Activated B cell treated with CpG ODN at 0.5 μM for 24 hours (primary cell): ENCODE measurements around the gene AFAP1L2. TPM values are rescaled to one million over a fixed set of nuclear protein-coding genes. Genes with fewer than 3 reads are reported as not detected.

ENCODE experiments used
- ATAC-seq: fragments of 200-7000 bp; cut with Tn5 transposase; one replicate; pipeline ENCODE4 v1.10.0; 2021; ENCODE audit warnings: low read depth, mild to moderate bottlenecking, moderate library complexity
- CTCF ChIA-PET: fragments of 350-600 bp; sonication (Branson Sonifier 250); formaldehyde crosslinking; loops from one replicate; lab custom pipeline; 2021; ENCODE audit warnings: antibody characterized with exemption; lab: Charles Lee
- POLR2A ChIA-PET: fragments of 350-600 bp; sonication (Branson Sonifier 250); formaldehyde crosslinking; loops from one replicate; lab custom pipeline; 2021; ENCODE audit warnings: antibody characterized with exemption; lab: Charles Lee
- DNase-seq: peaks from one replicate; pipeline ENCODE4 v3.0.0; 2022
- H3K27ac Mint-ChIP-seq: one replicate; pipeline ENCODE4 v1.8.0; 2020; ENCODE audit warnings: mixed read lengths
- H3K27me3 Mint-ChIP-seq: one replicate; pipeline ENCODE4 v1.8.0; 2021; ENCODE audit warnings: mixed read lengths
- H3K36me3 Mint-ChIP-seq: one replicate; pipeline ENCODE4 v1.8.0; 2021; ENCODE audit warnings: low read depth, mixed read lengths
- H3K4me1 Mint-ChIP-seq: one replicate; pipeline ENCODE4 v1.8.0; 2021; ENCODE audit warnings: mixed read lengths
- H3K4me3 Mint-ChIP-seq: one replicate; pipeline ENCODE4 v1.8.0; 2020; ENCODE audit warnings: mild to moderate bottlenecking, mixed read lengths
- H3K9me3 Mint-ChIP-seq: one replicate; pipeline ENCODE4 v1.8.0; 2020; ENCODE audit warnings: mixed read lengths
- intact Hi-C: fragments of 100-400 bp; cut with micrococcal nuclease; formaldehyde crosslinking; loops from one replicate; pipeline ENCODE4 v1.15.1; 2024
- total RNA-seq: library from RNA; stranded (reverse); gene quantifications from 2 replicates; pipeline ENCODE4 v1.2.3, GENCODE V29; 2022
- TF ChIP-seq, protein P1 (sequence below): fragments of 200-600 bp; IDR thresholded peaks from one replicate; pipeline ENCODE4 v1.8.0; 2022; ENCODE audit warnings: antibody characterized with exemption, mild to moderate bottlenecking

The AFAP1L2 gene
- total RNA-seq, 1 donor from 2014 or later = 0.89 TPM

DNA sequence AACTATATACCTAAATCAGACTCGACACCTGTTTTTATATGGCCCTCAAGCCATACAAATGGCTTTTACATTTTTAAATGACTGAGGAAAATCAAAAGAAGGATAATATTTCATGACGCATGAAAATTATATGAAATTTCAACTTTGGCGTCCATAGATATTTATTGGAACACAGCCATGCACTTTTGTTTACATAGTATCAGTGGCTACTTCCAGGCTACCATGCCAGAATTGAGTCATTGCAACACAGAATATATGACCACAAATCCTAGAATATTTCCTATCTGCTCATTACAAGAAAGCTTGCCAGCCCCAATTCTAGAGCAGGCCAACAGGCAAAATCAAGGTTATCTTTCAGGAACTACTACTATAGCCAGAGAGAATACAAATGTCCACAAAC lies 29.3 kb downstream of the AFAP1L2 start:
- CTCF ChIA-PET = no interaction called here
- ATAC-seq = no peak
- H3K27me3 Mint-ChIP-seq = peaks cover 11% of the 10 kb centered on the region
- POLR2A ChIA-PET = no interaction called here
- no peaks in the 10 kb centered on the region for H3K36me3 Mint-ChIP-seq
- TF ChIP-seq, protein P1, sequence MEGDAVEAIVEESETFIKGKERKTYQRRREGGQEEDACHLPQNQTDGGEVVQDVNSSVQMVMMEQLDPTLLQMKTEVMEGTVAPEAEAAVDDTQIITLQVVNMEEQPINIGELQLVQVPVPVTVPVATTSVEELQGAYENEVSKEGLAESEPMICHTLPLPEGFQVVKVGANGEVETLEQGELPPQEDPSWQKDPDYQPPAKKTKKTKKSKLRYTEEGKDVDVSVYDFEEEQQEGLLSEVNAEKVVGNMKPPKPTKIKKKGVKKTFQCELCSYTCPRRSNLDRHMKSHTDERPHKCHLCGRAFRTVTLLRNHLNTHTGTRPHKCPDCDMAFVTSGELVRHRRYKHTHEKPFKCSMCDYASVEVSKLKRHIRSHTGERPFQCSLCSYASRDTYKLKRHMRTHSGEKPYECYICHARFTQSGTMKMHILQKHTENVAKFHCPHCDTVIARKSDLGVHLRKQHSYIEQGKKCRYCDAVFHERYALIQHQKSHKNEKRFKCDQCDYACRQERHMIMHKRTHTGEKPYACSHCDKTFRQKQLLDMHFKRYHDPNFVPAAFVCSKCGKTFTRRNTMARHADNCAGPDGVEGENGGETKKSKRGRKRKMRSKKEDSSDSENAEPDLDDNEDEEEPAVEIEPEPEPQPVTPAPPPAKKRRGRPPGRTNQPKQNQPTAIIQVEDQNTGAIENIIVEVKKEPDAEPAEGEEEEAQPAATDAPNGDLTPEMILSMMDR = no peak
- H3K4me1 Mint-ChIP-seq = no peaks in the 10 kb centered on the region
- H3K4me3 Mint-ChIP-seq = no peak overlapping the region
- no peak overlapping the region for H3K27ac Mint-ChIP-seq
- no peak for DNase-seq
- no peaks in the 10 kb centered on the region for H3K9me3 Mint-ChIP-seq
- intact Hi-C loops = no loop called here

DNA sequence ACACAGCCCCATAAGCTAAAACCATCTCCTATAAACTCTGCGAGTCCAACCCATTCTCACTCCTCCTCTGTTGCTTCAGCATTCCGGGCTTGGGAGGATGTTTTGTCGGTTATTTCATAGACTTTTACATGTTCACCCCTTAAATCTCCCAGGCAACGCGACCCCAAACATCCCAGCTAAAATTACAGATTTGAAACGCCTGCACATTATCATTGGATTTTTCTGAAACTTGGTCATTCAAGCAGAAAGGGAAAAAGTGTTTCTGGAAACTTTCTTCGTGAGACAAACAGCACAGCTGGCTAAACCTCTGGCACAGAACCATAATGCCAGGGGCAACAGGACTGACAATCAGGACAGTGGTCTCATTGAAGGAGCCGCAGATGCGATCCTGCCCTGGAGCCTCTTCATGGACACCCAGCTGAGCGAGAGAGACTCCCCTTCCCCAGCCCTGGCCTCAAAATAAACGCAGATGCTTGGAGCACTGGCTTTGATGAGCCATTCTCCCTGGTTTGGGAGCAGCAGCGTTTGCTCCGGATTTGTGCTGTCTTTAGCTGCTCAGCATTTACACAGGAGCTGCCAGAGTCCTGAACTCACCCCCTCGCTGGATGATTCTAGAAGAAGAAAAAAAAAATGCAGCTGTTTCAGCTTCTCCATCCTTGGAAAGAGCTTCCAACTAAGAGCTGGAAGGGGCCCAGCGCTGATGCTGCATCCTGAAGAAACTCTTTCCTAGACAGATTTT lies 30.1 kb downstream of the AFAP1L2 start:
- H3K9me3 Mint-ChIP-seq = no peaks in the 10 kb centered on the region
- TF ChIP-seq, protein P1 = no peak
- CTCF ChIA-PET = no interaction called here
- H3K4me3 Mint-ChIP-seq = no peak overlapping the region
- DNase-seq (no peak), ATAC-seq (no peak)
- H3K27me3 Mint-ChIP-seq = peaks cover 7% of the 10 kb centered on the region
- intact Hi-C loops = no loop called here
- H3K4me1 Mint-ChIP-seq = no peaks in the 10 kb centered on the region
- H3K36me3 Mint-ChIP-seq = no peaks in the 10 kb centered on the region
- H3K27ac Mint-ChIP-seq = no peak overlapping the region
- POLR2A ChIA-PET = no interaction called here

DNA sequence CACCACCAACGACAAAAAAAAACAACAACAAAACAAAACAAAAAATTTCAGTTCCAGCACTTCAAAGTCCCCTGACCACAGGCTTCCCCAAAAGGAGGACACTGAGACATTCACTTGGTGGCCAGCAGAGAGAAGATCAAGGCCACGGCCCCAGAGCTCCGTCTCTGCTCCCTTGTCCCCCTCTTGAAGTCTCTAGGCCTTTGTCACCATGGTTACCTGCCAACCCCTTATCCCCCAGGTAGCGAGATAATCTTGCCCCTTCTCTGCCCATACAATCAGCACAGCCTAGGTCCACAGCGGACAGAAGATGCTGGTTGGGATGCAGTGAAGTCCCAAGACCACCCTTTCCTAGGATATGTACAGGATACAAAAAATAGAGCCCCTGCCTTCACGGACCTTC lies 30.7 kb downstream of the AFAP1L2 start:
- TF ChIP-seq, protein P1 = no peak
- Mint-ChIP-seq H3K27me3 (peaks cover 7% of the 10 kb centered on the region), H3K9me3 (no peaks in the 10 kb centered on the region), H3K36me3 (no peaks in the 10 kb centered on the region), H3K4me3 (no peak overlapping the region), H3K4me1 (no peaks in the 10 kb centered on the region), H3K27ac (no peak overlapping the region)
- ATAC-seq (no peak), DNase-seq (no peak)
- intact Hi-C loops = no loop called here
- POLR2A ChIA-PET = no interaction called here
- CTCF ChIA-PET = no interaction called here

DNA sequence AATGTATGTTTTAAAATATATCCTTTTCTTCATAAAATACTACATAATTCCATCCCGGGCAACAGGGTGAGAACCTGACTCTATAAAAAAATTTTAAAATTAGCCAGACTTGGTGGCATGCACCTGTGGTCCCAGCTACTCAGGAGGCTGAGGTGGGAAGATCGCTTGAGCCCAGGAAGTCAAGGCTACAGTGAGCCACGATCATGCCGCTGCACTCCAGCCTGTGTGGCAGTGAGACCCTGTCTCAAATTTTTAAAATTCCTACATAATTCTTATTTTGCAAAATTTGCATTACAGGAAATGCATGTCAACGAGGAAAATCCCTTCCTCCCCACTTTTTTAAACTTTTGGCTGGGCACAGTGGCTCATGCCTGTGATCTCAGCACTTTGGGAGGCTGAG lies 31.3 kb downstream of the AFAP1L2 start:
- intact Hi-C loops = no loop called here
- TF ChIP-seq, protein P1 = no peak
- peaks cover 4% of the 10 kb centered on the region for H3K27me3 Mint-ChIP-seq
- ATAC-seq (no peak), DNase-seq (no peak)
- no peaks in the 10 kb centered on the region for H3K36me3 Mint-ChIP-seq
- no peak overlapping the region for H3K27ac Mint-ChIP-seq
- ChIA-PET CTCF (interaction anchor here (1.4 kb wide), 1 partner anchor 69 kb away, joined by 6 read pairs; no protein-coding TSS in a partner anchor), POLR2A (no interaction called here)
- no peaks in the 10 kb centered on the region for H3K9me3 Mint-ChIP-seq
- no peaks in the 10 kb centered on the region for H3K4me1 Mint-ChIP-seq
- no peak overlapping the region for H3K4me3 Mint-ChIP-seq

DNA sequence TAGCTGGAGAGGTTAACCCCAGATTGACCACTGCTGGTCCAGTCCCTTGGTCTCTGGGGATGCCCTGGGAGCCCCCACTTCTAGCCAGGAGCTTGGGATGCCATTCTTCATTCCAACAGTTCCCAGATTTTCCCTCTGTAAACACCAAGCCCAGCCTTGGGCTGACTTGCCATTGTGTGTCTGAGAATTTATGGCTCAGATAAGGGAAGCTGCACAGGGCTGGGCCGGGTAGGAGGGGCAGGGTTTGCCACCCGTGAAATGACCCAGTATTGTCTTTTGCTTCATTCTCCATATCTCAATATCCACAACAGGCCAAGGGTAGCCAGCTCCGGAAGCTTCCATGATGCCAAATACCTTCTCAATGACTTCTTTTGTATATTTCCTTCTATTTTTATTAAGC lies 32.1 kb downstream of the AFAP1L2 start:
- TF ChIP-seq, protein P1 = no peak
- ATAC-seq = no peak
- Mint-ChIP-seq H3K9me3 (no peaks in the 10 kb centered on the region), H3K4me3 (no peak overlapping the region), H3K4me1 (no peaks in the 10 kb centered on the region), H3K27me3 (peaks cover 4% of the 10 kb centered on the region), H3K27ac (no peak overlapping the region), H3K36me3 (no peaks in the 10 kb centered on the region)
- no peak for DNase-seq
- POLR2A ChIA-PET = no interaction called here
- intact Hi-C loops = no loop called here
- CTCF ChIA-PET = interaction anchor here (1.4 kb wide), 1 partner anchor 68 kb away, joined by 6 read pairs; no protein-coding TSS in a partner anchor
